ENCODE data around the gene PCSK5. TPM values are rescaled to one million over a fixed set of nuclear protein-coding genes. Genes with fewer than 3 reads are reported as not detected.

Gene PCSK5
- total RNA-seq, 2 experiments from 2014 or later = 0.76 TPM; not detected in 1

GRCh38 chr9:76330034-76330433 is 439.6 kb downstream of the PCSK5 start:
- no peaks in the 10 kb centered on the region for H3K4me1 ChIP-seq (ENCODE audit: insufficient read depth, low read length, poor library complexity, severe bottlenecking)
- ChIA-PET CTCF (ENCODE audit: unreplicated experiment) (no interaction called here), POLR2A (no interaction called here)
- H3K4me2 ChIP-seq (ENCODE audit: low read length) = no peak overlapping the region
- TF ChIP-seq, protein P1, sequence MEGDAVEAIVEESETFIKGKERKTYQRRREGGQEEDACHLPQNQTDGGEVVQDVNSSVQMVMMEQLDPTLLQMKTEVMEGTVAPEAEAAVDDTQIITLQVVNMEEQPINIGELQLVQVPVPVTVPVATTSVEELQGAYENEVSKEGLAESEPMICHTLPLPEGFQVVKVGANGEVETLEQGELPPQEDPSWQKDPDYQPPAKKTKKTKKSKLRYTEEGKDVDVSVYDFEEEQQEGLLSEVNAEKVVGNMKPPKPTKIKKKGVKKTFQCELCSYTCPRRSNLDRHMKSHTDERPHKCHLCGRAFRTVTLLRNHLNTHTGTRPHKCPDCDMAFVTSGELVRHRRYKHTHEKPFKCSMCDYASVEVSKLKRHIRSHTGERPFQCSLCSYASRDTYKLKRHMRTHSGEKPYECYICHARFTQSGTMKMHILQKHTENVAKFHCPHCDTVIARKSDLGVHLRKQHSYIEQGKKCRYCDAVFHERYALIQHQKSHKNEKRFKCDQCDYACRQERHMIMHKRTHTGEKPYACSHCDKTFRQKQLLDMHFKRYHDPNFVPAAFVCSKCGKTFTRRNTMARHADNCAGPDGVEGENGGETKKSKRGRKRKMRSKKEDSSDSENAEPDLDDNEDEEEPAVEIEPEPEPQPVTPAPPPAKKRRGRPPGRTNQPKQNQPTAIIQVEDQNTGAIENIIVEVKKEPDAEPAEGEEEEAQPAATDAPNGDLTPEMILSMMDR (conservative IDR thresholded peaks at IDR 0.05; ENCODE audit: low read length) = no peak
- TF ChIP-seq EZH2phosphoT487 (IDR thresholded peaks at IDR 0.05; ENCODE audit: borderline replicate concordance, low read depth, low read length) = no peak
- no peaks in the 10 kb centered on the region for H4K20me1 ChIP-seq (ENCODE audit: insufficient read depth, low read length)
- DNase-seq (ENCODE audit: low spot score) = no peak
- no peak overlapping the region for H2AFZ ChIP-seq (ENCODE audit: low read length)
- H3K9me3 ChIP-seq (ENCODE audit: low read length) = no peaks in the 10 kb centered on the region
- H3K4me3 ChIP-seq (ENCODE audit: low read depth, low read length, poor library complexity, severe bottlenecking) = no peak overlapping the region
- H3K36me3 ChIP-seq (ENCODE audit: insufficient read depth, low read length) = no peaks in the 10 kb centered on the region
- H3K79me2 ChIP-seq (ENCODE audit: insufficient read depth, low read depth, low read length) = no peaks in the 10 kb centered on the region
- H3K9me2 ChIP-seq (ENCODE audit: insufficient read depth, low read length) = no peaks in the 10 kb centered on the region
- intact Hi-C loops (cut with micrococcal nuclease; ENCODE audit: unreplicated experiment) = no loop called here
- no peak overlapping the region for H3K27ac ChIP-seq (ENCODE audit: low read depth, low read length, poor library complexity, severe bottlenecking)
- no TSS peak for BruUV-seq (replicated peaks)

DNA sequence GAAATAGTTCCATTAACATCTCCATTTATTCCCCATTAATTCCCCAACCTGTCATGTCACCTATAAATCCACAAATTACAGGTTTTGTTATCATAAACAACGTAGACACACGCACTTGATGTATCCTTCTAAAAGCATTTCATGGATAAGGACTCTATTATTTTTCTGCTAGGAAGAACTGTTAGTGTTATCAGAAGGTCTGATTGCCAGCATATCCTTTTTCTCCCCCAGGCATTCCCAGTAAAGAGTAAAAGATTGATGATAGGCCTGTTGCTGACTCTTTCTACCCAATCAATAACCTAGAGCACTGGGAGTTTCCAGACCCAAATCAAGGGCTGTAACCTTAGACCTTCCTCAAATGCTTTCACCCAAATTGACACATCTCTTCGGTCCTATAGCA is 442.9 kb downstream of the PCSK5 start:
- CTCF ChIA-PET (ENCODE audit: unreplicated experiment) = no interaction called here
- H3K9me3 ChIP-seq (ENCODE audit: low read length) = no peaks in the 10 kb centered on the region
- DNase-seq (ENCODE audit: low spot score) = no peak
- no peaks in the 10 kb centered on the region for H4K20me1 ChIP-seq (ENCODE audit: insufficient read depth, low read length)
- TF ChIP-seq, protein P1 (conservative IDR thresholded peaks at IDR 0.05; ENCODE audit: low read length) = no peak
- no peak for TF ChIP-seq EZH2phosphoT487 (IDR thresholded peaks at IDR 0.05; ENCODE audit: borderline replicate concordance, low read depth, low read length)
- no TSS peak for BruUV-seq (replicated peaks)
- H3K4me3 ChIP-seq (ENCODE audit: low read depth, low read length, poor library complexity, severe bottlenecking) = no peak overlapping the region
- no peak overlapping the region for H2AFZ ChIP-seq (ENCODE audit: low read length)
- H3K4me1 ChIP-seq (ENCODE audit: insufficient read depth, low read length, poor library complexity, severe bottlenecking) = no peaks in the 10 kb centered on the region
- H3K4me2 ChIP-seq (ENCODE audit: low read length) = no peak overlapping the region
- intact Hi-C loops (cut with micrococcal nuclease; ENCODE audit: unreplicated experiment) = no loop called here
- H3K79me2 ChIP-seq (ENCODE audit: insufficient read depth, low read depth, low read length) = no peaks in the 10 kb centered on the region
- POLR2A ChIA-PET = interaction anchor here (0.6 to 0.7 kb wide), 2 partner anchors 442 to 1190 kb away, joined by 3 read pairs; no protein-coding TSS in a partner anchor
- H3K9me2 ChIP-seq (ENCODE audit: insufficient read depth, low read length) = no peaks in the 10 kb centered on the region
- no peaks in the 10 kb centered on the region for H3K36me3 ChIP-seq (ENCODE audit: insufficient read depth, low read length)
- H3K27ac ChIP-seq (ENCODE audit: low read depth, low read length, poor library complexity, severe bottlenecking) = no peak overlapping the region

- Histone ChIP-seq H3K27ac (ENCODE audit: low read depth, low read length, poor library complexity, severe bottlenecking) (no peak overlapping the region), H3K79me2 (ENCODE audit: insufficient read depth, low read depth, low read length) (no peaks in the 10 kb centered on the region), H3K36me3 (ENCODE audit: insufficient read depth, low read length) (no peaks in the 10 kb centered on the region), H3K4me3 (ENCODE audit: low read depth, low read length, poor library complexity, severe bottlenecking) (no peak overlapping the region), H3K9me2 (ENCODE audit: insufficient read depth, low read length) (no peaks in the 10 kb centered on the region), H3K4me1 (ENCODE audit: insufficient read depth, low read length, poor library complexity, severe bottlenecking) (no peaks in the 10 kb centered on the region), H4K20me1 (ENCODE audit: insufficient read depth, low read length) (no peaks in the 10 kb centered on the region), H2AFZ (ENCODE audit: low read length) (no peak overlapping the region), H3K4me2 (ENCODE audit: low read length) (no peak overlapping the region), H3K9me3 (ENCODE audit: low read length) (no peaks in the 10 kb centered on the region)
- POLR2A ChIA-PET = no interaction called here
- intact Hi-C loops (cut with micrococcal nuclease; ENCODE audit: unreplicated experiment) = no loop called here
- no TSS peak for BruUV-seq (replicated peaks)
- CTCF ChIA-PET (ENCODE audit: unreplicated experiment) = no interaction called here
- DNase-seq (ENCODE audit: low spot score) = no peak
- TF ChIP-seq, protein P1 (conservative IDR thresholded peaks at IDR 0.05; ENCODE audit: low read length) = no peak
- no peak for TF ChIP-seq EZH2phosphoT487 (IDR thresholded peaks at IDR 0.05; ENCODE audit: borderline replicate concordance, low read depth, low read length)
These were observed 443.5 kb downstream of the PCSK5 start for GRCh38 chr9:76333964-76334363.

Measured in OCI-LY7 (cell line).